Activated naive CD8-positive, alpha-beta T cell (primary cell): Measurements from ENCODE around the gene RAD51B.

Experiments used
- H3K27ac Mint-ChIP-seq: one replicate; pipeline ENCODE4 v1.8.0; 2021; ENCODE audit warnings: mixed read lengths
- H3K27me3 Mint-ChIP-seq: one replicate; pipeline ENCODE4 v1.8.0; 2021; ENCODE audit warnings: mixed read lengths
- H3K36me3 Mint-ChIP-seq: one replicate; pipeline ENCODE4 v1.8.0; 2021; ENCODE audit warnings: mixed read lengths
- H3K4me1 Mint-ChIP-seq: one replicate; pipeline ENCODE4 v1.8.0; 2021; ENCODE audit warnings: low read depth, mixed read lengths
- H3K4me3 Mint-ChIP-seq: one replicate; pipeline ENCODE4 v1.8.0; 2021; ENCODE audit warnings: mild to moderate bottlenecking, mixed read lengths
- H3K9me3 Mint-ChIP-seq: one replicate; pipeline ENCODE4 v1.8.0; 2021; ENCODE audit warnings: low read depth, mixed read lengths

The RAD51B gene

DNA sequence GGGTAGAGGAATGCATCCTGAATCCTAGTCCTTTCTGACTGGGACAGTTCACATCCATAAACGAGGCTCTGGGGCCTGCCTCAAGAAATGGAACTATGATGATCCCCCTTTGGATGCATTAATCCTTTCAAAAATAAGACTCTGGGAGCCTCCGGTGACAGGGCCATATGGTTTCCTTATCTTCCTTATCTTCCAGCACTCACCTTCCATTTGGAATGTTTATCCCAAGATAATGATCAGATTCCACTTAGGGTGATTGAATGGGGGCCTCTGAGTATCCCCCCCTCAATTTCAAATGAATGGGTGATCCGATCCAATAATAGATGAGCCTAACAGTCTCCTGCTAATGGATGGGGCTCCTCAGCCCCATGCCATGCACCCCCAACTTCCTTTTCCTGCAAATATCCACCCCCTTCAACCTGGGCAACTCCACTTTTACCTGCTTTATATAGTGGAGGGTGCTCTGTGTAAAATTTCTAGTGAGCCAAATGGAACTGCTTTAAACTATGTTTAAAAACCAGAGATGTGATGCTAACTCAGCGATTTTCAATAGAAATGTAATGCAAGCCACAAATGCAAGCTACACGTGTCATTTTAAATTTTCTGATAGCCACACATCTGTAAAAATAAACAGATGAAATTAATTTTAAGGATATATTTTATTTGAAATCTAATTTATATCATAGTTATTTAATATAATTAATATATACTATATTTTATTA lies 815.5 kb downstream of the RAD51B start:
- Mint-ChIP-seq H3K36me3 (no peaks in the 10 kb centered on the region), H3K27ac (no peak overlapping the region), H3K4me3 (no peak overlapping the region), H3K4me1 (peaks cover 2% of the 10 kb centered on the region), H3K9me3 (no peaks in the 10 kb centered on the region), H3K27me3 (no peaks in the 10 kb centered on the region)

GRCh38 chr14:68636597-68636996 lies 817.0 kb downstream of the RAD51B start:
- no peaks in the 10 kb centered on the region for H3K27me3 Mint-ChIP-seq
- no peak overlapping the region for H3K4me3 Mint-ChIP-seq
- H3K27ac Mint-ChIP-seq = no peak overlapping the region
- peaks cover 4% of the 10 kb centered on the region for H3K36me3 Mint-ChIP-seq
- H3K9me3 Mint-ChIP-seq = peaks cover 10% of the 10 kb centered on the region
- H3K4me1 Mint-ChIP-seq = peaks cover 2% of the 10 kb centered on the region

- Mint-ChIP-seq H3K27ac (no peak overlapping the region), H3K9me3 (peaks cover 10% of the 10 kb centered on the region), H3K36me3 (peaks cover 4% of the 10 kb centered on the region), H3K4me1 (peaks cover 2% of the 10 kb centered on the region), H3K27me3 (no peaks in the 10 kb centered on the region), H3K4me3 (no peak overlapping the region)
Observed at GRCh38 chr14:68637106-68638021, 817.8 kb downstream of the RAD51B start.

- H3K27ac Mint-ChIP-seq = no peak overlapping the region
- no peaks in the 10 kb centered on the region for H3K27me3 Mint-ChIP-seq
- peaks cover 10% of the 10 kb centered on the region for H3K9me3 Mint-ChIP-seq
- no peak overlapping the region for H3K4me3 Mint-ChIP-seq
- H3K4me1 Mint-ChIP-seq = peaks cover 2% of the 10 kb centered on the region
- peaks cover 4% of the 10 kb centered on the region for H3K36me3 Mint-ChIP-seq
Observed at GRCh38 chr14:68638141-68638999, 818.8 kb downstream of the RAD51B start.

- no peaks in the 10 kb centered on the region for H3K4me1 Mint-ChIP-seq
- peaks cover 10% of the 10 kb centered on the region for H3K9me3 Mint-ChIP-seq
- peaks cover 4% of the 10 kb centered on the region for H3K36me3 Mint-ChIP-seq
- no peaks in the 10 kb centered on the region for H3K27me3 Mint-ChIP-seq
- H3K27ac Mint-ChIP-seq = no peak overlapping the region
- H3K4me3 Mint-ChIP-seq = no peak overlapping the region
Observed at GRCh38 chr14:68639000-68639757, 819.6 kb downstream of the RAD51B start.

- Mint-ChIP-seq H3K27me3 (no peaks in the 10 kb centered on the region), H3K4me1 (no peaks in the 10 kb centered on the region), H3K4me3 (no peak overlapping the region), H3K9me3 (peaks cover 10% of the 10 kb centered on the region), H3K27ac (no peak overlapping the region), H3K36me3 (peaks cover 4% of the 10 kb centered on the region)
Observed at GRCh38 chr14:68639758-68640574, 820.4 kb downstream of the RAD51B start.

DNA sequence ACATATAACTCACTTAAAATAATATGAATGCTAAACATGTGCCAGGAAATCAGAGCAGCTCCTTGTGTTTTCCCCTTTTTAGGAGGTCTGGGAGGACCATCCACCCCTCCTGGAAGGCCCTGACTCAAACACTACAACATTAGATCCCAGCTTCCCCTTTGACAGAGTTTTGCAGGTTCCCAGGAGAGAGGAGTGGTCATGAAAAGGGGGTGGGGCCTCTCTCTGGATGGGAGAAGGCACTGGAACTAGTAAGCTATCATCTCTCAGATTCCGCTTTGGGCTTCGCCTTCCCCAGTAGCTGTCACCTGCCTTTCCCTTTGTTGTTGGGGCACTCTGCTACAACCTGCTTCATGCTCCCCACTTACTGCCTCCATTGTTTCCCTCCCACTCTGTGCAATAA lies 824.1 kb downstream of the RAD51B start:
- Mint-ChIP-seq H3K4me1 (no peaks in the 10 kb centered on the region), H3K27me3 (no peaks in the 10 kb centered on the region), H3K27ac (no peak overlapping the region), H3K36me3 (peaks cover 4% of the 10 kb centered on the region), H3K4me3 (no peak overlapping the region), H3K9me3 (peaks cover 10% of the 10 kb centered on the region)

DNA sequence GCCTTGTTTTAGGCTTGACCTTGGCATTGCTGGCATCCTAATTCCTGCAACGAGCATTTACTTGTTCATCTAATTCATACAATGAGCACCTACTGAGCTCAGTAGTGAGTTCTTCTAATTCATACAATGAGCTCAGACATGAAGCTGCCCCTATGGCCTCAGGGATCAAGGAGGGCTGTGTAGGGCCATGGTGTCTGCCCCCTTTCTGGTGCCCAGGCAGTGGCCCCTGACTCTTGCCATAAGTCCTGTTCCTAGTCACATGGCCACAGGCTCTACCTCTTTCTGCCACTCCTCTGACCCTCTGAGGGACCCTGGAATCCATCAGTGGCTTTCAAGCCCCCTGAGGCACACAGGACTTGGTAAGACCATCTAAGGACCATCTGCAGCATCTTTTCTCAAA lies 824.5 kb downstream of the RAD51B start:
- H3K27me3 Mint-ChIP-seq = no peaks in the 10 kb centered on the region
- peaks cover 10% of the 10 kb centered on the region for H3K9me3 Mint-ChIP-seq
- H3K27ac Mint-ChIP-seq = no peak overlapping the region
- H3K4me1 Mint-ChIP-seq = no peaks in the 10 kb centered on the region
- no peak overlapping the region for H3K4me3 Mint-ChIP-seq
- peaks cover 4% of the 10 kb centered on the region for H3K36me3 Mint-ChIP-seq

DNA sequence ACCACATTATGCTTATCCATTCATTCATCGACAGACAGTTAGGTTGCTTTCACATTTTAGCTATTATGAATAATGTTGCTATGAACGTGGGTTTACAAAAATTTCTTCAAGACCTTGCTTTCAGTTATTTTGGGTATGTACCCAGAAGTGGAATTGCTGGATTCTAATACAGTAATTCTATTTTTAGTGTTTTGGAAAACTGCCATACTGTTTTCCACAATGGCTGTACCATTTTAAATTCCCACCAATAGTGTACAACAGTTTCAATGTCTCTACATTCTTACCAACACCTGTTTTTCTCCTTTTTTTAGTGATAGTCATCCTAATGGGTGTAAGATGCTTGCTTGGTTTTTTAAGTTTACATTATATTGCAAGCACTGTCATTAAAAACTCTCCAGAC lies 825.8 kb downstream of the RAD51B start:
- peaks cover 7% of the 10 kb centered on the region for H3K36me3 Mint-ChIP-seq
- H3K27ac Mint-ChIP-seq = no peak overlapping the region
- peaks cover 9% of the 10 kb centered on the region for H3K9me3 Mint-ChIP-seq
- no peaks in the 10 kb centered on the region for H3K27me3 Mint-ChIP-seq
- peaks cover 4% of the 10 kb centered on the region for H3K4me1 Mint-ChIP-seq
- H3K4me3 Mint-ChIP-seq = no peak overlapping the region

- Mint-ChIP-seq H3K4me1 (peaks cover 17% of the 10 kb centered on the region), H3K27ac (no peak overlapping the region), H3K27me3 (no peaks in the 10 kb centered on the region), H3K36me3 (peaks cover 3% of the 10 kb centered on the region), H3K4me3 (no peak overlapping the region), H3K9me3 (no peaks in the 10 kb centered on the region)
Observed at GRCh38 chr14:68649476-68650189, 830.1 kb downstream of the RAD51B start.

DNA sequence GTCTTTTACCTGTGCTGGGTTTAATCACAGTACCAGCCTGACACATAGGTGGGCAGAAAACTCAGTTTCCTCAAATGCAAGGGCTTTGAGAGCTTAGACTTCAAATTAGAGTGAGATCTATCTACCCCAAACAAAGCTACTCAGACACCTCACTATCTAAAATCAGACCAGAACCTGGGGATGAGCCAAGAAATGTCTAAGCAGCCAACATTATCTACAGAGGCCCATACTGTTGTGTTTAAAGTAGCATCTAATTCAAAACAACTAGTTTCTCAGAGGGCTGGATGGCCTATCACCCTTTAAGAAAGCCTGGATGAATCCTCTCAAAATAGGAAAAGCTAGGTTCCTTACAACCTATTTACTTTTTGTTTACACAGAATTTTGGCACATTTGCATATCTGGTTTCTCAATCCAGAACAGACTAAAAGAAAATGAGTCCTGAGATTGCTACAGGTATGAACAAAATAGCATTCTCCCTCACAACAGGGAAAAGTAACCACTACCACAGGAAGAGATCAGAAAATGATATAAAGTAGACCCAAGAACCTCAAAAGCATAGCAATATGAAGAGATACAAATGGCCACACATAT lies 830.9 kb downstream of the RAD51B start:
- H3K4me1 Mint-ChIP-seq = peaks cover 24% of the 10 kb centered on the region
- peaks cover 3% of the 10 kb centered on the region for H3K36me3 Mint-ChIP-seq
- H3K9me3 Mint-ChIP-seq = no peaks in the 10 kb centered on the region
- no peaks in the 10 kb centered on the region for H3K27me3 Mint-ChIP-seq
- no peak overlapping the region for H3K27ac Mint-ChIP-seq
- H3K4me3 Mint-ChIP-seq = no peak overlapping the region

DNA sequence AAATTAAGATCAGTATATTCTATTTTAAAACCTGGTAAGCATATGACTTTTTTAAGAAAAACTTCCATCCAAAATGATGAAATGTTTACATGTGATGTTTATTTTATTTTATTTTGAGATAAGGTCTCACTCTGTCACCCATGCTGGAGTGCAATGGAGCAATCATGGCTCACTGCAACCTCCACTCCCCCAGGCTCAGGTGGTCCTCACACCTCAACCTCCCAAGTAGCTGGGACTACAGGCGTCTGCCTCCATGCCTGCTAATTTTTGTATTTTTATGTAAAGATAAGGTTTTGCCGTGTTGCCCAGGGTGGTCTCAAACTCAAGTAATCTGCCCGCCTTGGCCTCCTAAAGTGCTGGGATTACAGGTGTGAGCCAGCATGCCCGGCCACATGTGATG lies 831.5 kb downstream of the RAD51B start:
- H3K36me3 Mint-ChIP-seq = peaks cover 3% of the 10 kb centered on the region
- peaks cover 28% of the 10 kb centered on the region for H3K4me1 Mint-ChIP-seq
- H3K9me3 Mint-ChIP-seq = no peaks in the 10 kb centered on the region
- H3K4me3 Mint-ChIP-seq = no peak overlapping the region
- H3K27ac Mint-ChIP-seq = no peak overlapping the region
- H3K27me3 Mint-ChIP-seq = no peaks in the 10 kb centered on the region
